Raji (cell line): ENCODE measurements around the gene ARFGEF3.

Experiments used
- POLR2A ChIP-seq: IDR thresholded peaks from 2 replicates; pipeline ENCODE4 v1.6.1; 2011; ENCODE audit warnings: low read depth, low read length, control low read depth; ENCODE audit not compliant: insufficient read depth

The ARFGEF3 gene

GRCh38 chr6:138323821-138324220, 162.1 kb downstream of the ARFGEF3 start:
- no peak for TF ChIP-seq POLR2A

- TF ChIP-seq POLR2A: no peak
Measured at GRCh38 chr6:138328210-138328609, 166.5 kb downstream of the ARFGEF3 start.

- no peak for TF ChIP-seq POLR2A
Measured at GRCh38 chr6:138330763-138331162, 169.0 kb downstream of the ARFGEF3 start.

GRCh38 chr6:138331444-138331843, 169.7 kb downstream of the ARFGEF3 start:
- no peak for TF ChIP-seq POLR2A

GRCh38 chr6:138331984-138332383, 170.2 kb downstream of the ARFGEF3 start:
- no peak for TF ChIP-seq POLR2A

- TF ChIP-seq POLR2A: no peak
Measured at GRCh38 chr6:138334000-138334399, 172.3 kb downstream of the ARFGEF3 start.

- no peak for TF ChIP-seq POLR2A
Measured at GRCh38 chr6:138334963-138335362, 173.2 kb downstream of the ARFGEF3 start.

GRCh38 chr6:138336221-138336620, 174.5 kb downstream of the ARFGEF3 start:
- TF ChIP-seq POLR2A: no peak

GRCh38 chr6:138337076-138337475, 175.3 kb downstream of the ARFGEF3 start:
- no peak for TF ChIP-seq POLR2A

- TF ChIP-seq POLR2A: no peak
Measured at GRCh38 chr6:138339024-138339423, 177.3 kb downstream of the ARFGEF3 start.

- TF ChIP-seq POLR2A: no peak
Measured at GRCh38 chr6:138341176-138341575, 179.4 kb downstream of the ARFGEF3 start.

- TF ChIP-seq POLR2A: no peak
Measured at GRCh38 chr6:138343112-138343511, 181.4 kb downstream of the ARFGEF3 start.

GRCh38 chr6:138345565-138346285, 184.0 kb downstream of the ARFGEF3 start:
- TF ChIP-seq POLR2A: no peak

- TF ChIP-seq POLR2A: no peak
Measured at GRCh38 chr6:138346302-138347195, 184.8 kb downstream of the ARFGEF3 start.

GRCh38 chr6:138347864-138348263, 186.1 kb downstream of the ARFGEF3 start:
- TF ChIP-seq POLR2A: no peak

- TF ChIP-seq POLR2A: no peak
Measured at GRCh38 chr6:138349891-138350290, 188.2 kb downstream of the ARFGEF3 start.
